ENCODE results near the gene RORB. TPM values are rescaled to one million over a fixed set of nuclear protein-coding genes. Genes with fewer than 3 reads are reported as not detected.

Gene RORB
- total RNA-seq, 2 donors from 2014 or later = 0.81 to 0.85 TPM

GRCh38 chr9:74478606-74479005, 18.5 kb upstream of the RORB start:
- no peak for TF ChIP-seq CTCF (IDR thresholded peaks at IDR 0.05)
- no peaks in the 10 kb centered on the region for H3K9me3 ChIP-seq
- H3K4me3 ChIP-seq = no peak overlapping the region
- DNase-seq (ENCODE audit: low spot score) (no peak), ATAC-seq (ENCODE audit: insufficient number of reproducible peaks, low FRiP score, low read depth) (no peak)
- no peaks in the 10 kb centered on the region for H3K36me3 ChIP-seq
- H3K27me3 ChIP-seq (replicated peaks; ENCODE audit: insufficient read depth) = no peaks in the 10 kb centered on the region
- no peaks in the 10 kb centered on the region for H3K4me1 ChIP-seq (ENCODE audit: control insufficient read depth in 1 of 2, low read depth in 2 of 2)
- no peak overlapping the region for H3K27ac ChIP-seq

GRCh38 chr9:74479711-74480110, 17.4 kb upstream of the RORB start:
- Histone ChIP-seq H3K4me1 (ENCODE audit: control insufficient read depth in 1 of 2, low read depth in 2 of 2) (no peaks in the 10 kb centered on the region), H3K9me3 (no peaks in the 10 kb centered on the region), H3K4me3 (no peak overlapping the region), H3K36me3 (no peaks in the 10 kb centered on the region), H3K27ac (no peak overlapping the region), H3K27me3 (replicated peaks; ENCODE audit: insufficient read depth) (no peaks in the 10 kb centered on the region)
- no peak for TF ChIP-seq CTCF (IDR thresholded peaks at IDR 0.05)
- ATAC-seq (ENCODE audit: insufficient number of reproducible peaks, low FRiP score, low read depth) = no peak
- DNase-seq (ENCODE audit: low spot score) = no peak

GRCh38 chr9:74487395-74487794, 9.7 kb upstream of the RORB start:
- Histone ChIP-seq H3K27me3 (replicated peaks; ENCODE audit: insufficient read depth) (no peaks in the 10 kb centered on the region), H3K36me3 (no peaks in the 10 kb centered on the region), H3K27ac (no peak overlapping the region), H3K4me1 (ENCODE audit: control insufficient read depth in 1 of 2, low read depth in 2 of 2) (no peaks in the 10 kb centered on the region), H3K9me3 (no peaks in the 10 kb centered on the region), H3K4me3 (no peak overlapping the region)
- ATAC-seq (ENCODE audit: insufficient number of reproducible peaks, low FRiP score, low read depth) (no peak), DNase-seq (ENCODE audit: low spot score) (no peak)
- no peak for TF ChIP-seq CTCF (IDR thresholded peaks at IDR 0.05)

GRCh38 chr9:74493512-74493911, 3.6 kb upstream of the RORB start:
- TF ChIP-seq CTCF (IDR thresholded peaks at IDR 0.05) = no peak
- ATAC-seq (ENCODE audit: insufficient number of reproducible peaks, low FRiP score, low read depth) = no peak

GRCh38 chr9:74494490-74494889, 2.6 kb upstream of the RORB start:
- DNase-seq (ENCODE audit: low spot score) (no peak), ATAC-seq (ENCODE audit: insufficient number of reproducible peaks, low FRiP score, low read depth) (no peak)
- H3K27me3 ChIP-seq (replicated peaks; ENCODE audit: insufficient read depth) = no peaks in the 10 kb centered on the region
- H3K4me1 ChIP-seq (ENCODE audit: control insufficient read depth in 1 of 2, low read depth in 2 of 2) = peaks cover 8 to 20% of the 10 kb centered on the region in 2 donors
- H3K27ac ChIP-seq = no peak overlapping the region
- no peaks in the 10 kb centered on the region for H3K36me3 ChIP-seq
- TF ChIP-seq CTCF (IDR thresholded peaks at IDR 0.05) = no peak
- H3K4me3 ChIP-seq = no peak overlapping the region
- no peaks in the 10 kb centered on the region for H3K9me3 ChIP-seq

More at GRCh38 chr9:74493512-74493911, 3.6 kb upstream of the RORB start:
- Histone ChIP-seq H3K27me3 (replicated peaks; ENCODE audit: insufficient read depth) (no peaks in the 10 kb centered on the region), H3K27ac (no peak overlapping the region), H3K4me1 (ENCODE audit: control insufficient read depth in 1 of 2, low read depth in 2 of 2) (peaks cover under 1 to 10% of the 10 kb centered on the region in 2 donors), H3K4me3 (no peak overlapping the region), H3K9me3 (no peaks in the 10 kb centered on the region), H3K36me3 (no peaks in the 10 kb centered on the region)
- no peak for DNase-seq (ENCODE audit: low spot score)
